OCI-LY7 (cell line): ENCODE measurements around the gene INHBE. TPM values are rescaled to one million over a fixed set of nuclear protein-coding genes. Genes with fewer than 3 reads are reported as not detected.
"Not testable (repeated sequence)": the region's sequence is repeated elsewhere in the genome, so short reads cannot be mapped to it uniquely, and the experiment has no call there.

Source experiments
- BruUV-seq: library from RNA; stranded (reverse); fragments of 400-500 nt; replicated peaks from 2 replicates; lab custom pipeline; 2021; lab: Mats Ljungman, UMichigan
- CTCF ChIA-PET: fragments of 300-600 bp; sonication (Branson Sonifier 250); formaldehyde crosslinking; loops from one replicate; lab custom pipeline; 2022; ENCODE audit warnings: antibody characterized with exemption; ENCODE audit not compliant: unreplicated experiment; lab: Charles Lee
- POLR2A ChIA-PET: fragments of 300-600 bp; sonication (Branson Sonifier 250); formaldehyde crosslinking; loops from one replicate; lab custom pipeline; 2022; ENCODE audit warnings: antibody characterized with exemption; lab: Charles Lee
- DNase-seq: peaks from one replicate; pipeline ENCODE4 v3.0.0-alpha.2; 2015; ENCODE audit warnings: low spot score
- H2AFZ ChIP-seq: fragments of 200-600 bp; sonication (generic), shearing (Covaris generic); 2 replicates; pipeline ENCODE4 v1.6.1; 2014; ENCODE audit warnings: mild to moderate bottlenecking, antibody characterized with exemption, low read length, moderate library complexity
- H3K27ac ChIP-seq: fragments of 200-600 bp; sonication (generic); 2 replicates; pipeline ENCODE4 v1.5.1; 2014; ENCODE audit warnings: mixed run types, low read depth, mild to moderate bottlenecking, moderate library complexity, low read length, inconsistent platforms; ENCODE audit not compliant: poor library complexity, severe bottlenecking
- H3K36me3 ChIP-seq: fragments of 200-600 bp; sonication (generic); 2 replicates; pipeline ENCODE4 v1.6.1; 2014; ENCODE audit warnings: mild to moderate bottlenecking, antibody characterized with exemption, low read length, moderate library complexity, mixed read lengths; ENCODE audit not compliant: insufficient read depth
- H3K4me1 ChIP-seq: fragments of 200-600 bp; sonication (generic); 2 replicates; pipeline ENCODE4 v1.5.1; 2014; ENCODE audit warnings: mild to moderate bottlenecking, low read length; ENCODE audit not compliant: insufficient read depth, poor library complexity, severe bottlenecking
- H3K4me2 ChIP-seq: fragments of 200-600 bp; sonication (generic); 2 replicates; pipeline ENCODE4 v1.6.1; 2014; ENCODE audit warnings: mild to moderate bottlenecking, low read length
- H3K4me3 ChIP-seq: fragments of 200-600 bp; sonication (generic); 2 replicates; pipeline ENCODE4 v1.5.1; 2014; ENCODE audit warnings: mild to moderate bottlenecking, low read depth, low read length; ENCODE audit not compliant: poor library complexity, severe bottlenecking
- H3K79me2 ChIP-seq: fragments of 200-600 bp; sonication (generic); 2 replicates; pipeline ENCODE4 v1.6.1; 2016; ENCODE audit warnings: low read depth, mild to moderate bottlenecking, low read length, moderate library complexity, mixed read lengths; ENCODE audit not compliant: insufficient read depth
- H3K9me2 ChIP-seq: fragments of 200-600 bp; sonication (generic); 2 replicates; pipeline ENCODE4 v1.6.1; 2016; ENCODE audit warnings: mild to moderate bottlenecking, low read length, mixed read lengths; ENCODE audit not compliant: insufficient read depth
- H3K9me3 ChIP-seq: fragments of 200-600 bp; sonication (generic); 2 replicates; pipeline ENCODE4 v1.6.1; 2014; ENCODE audit warnings: mild to moderate bottlenecking, mixed run types, low read length, mixed read lengths
- H4K20me1 ChIP-seq: fragments of 200-600 bp; sonication (generic); 2 replicates; pipeline ENCODE4 v1.6.1; 2014; ENCODE audit warnings: mild to moderate bottlenecking, antibody characterized with exemption, low read length, moderate library complexity, mixed read lengths; ENCODE audit not compliant: insufficient read depth
- CTCF ChIP-seq: fragments of 200-600 bp; sonication (generic); conservative IDR thresholded peaks from 2 replicates; pipeline ENCODE4 v1.5.1; 2014; ENCODE audit warnings: mild to moderate bottlenecking, antibody characterized with exemption, low read length, moderate library complexity, mixed read lengths
- EZH2phosphoT487 ChIP-seq: fragments of 200-600 bp; sonication (generic); IDR thresholded peaks from 2 replicates; pipeline ENCODE4 v1.6.1; 2018; ENCODE audit warnings: low read depth, borderline replicate concordance, mild to moderate bottlenecking, mixed run types, antibody characterized with exemption, low read length, moderate library complexity, mixed read lengths
- intact Hi-C: fragments of 100-400 bp; cut with micrococcal nuclease; formaldehyde crosslinking; loops from one replicate; pipeline ENCODE4 v1.10.0; 2022; ENCODE audit not compliant: unreplicated experiment
- total RNA-seq, 2 experiments: library from RNA; depleted of rRNA in 1 of 2; stranded (reverse); fragments of >200 nt in 1 of 2; shearing (Covaris generic) in 1 of 2; gene quantifications; 2 replicates each; pipeline ENCODE4 v1.2.3, GENCODE V29; 2014 to 2022

Gene INHBE
- total RNA-seq, 2 experiments from 2014 or later: 3.2 to 4.0 TPM

- TF ChIP-seq EZH2phosphoT487 (no peak), CTCF (no peak)
Observed at GRCh38 chr12:57441846-57442427, 13.2 kb upstream of the INHBE start.

GRCh38 chr12:57444337-57444736 lies 10.8 kb upstream of the INHBE start:
- BruUV-seq, H3K9me2 ChIP-seq, H3K36me3 ChIP-seq, H3K9me3 ChIP-seq, H3K27ac ChIP-seq, H3K4me1 ChIP-seq, H4K20me1 ChIP-seq, H3K79me2 ChIP-seq, H3K4me3 ChIP-seq, DNase-seq, H2AFZ ChIP-seq, H3K4me2 ChIP-seq, intact Hi-C loops: not testable (repeated sequence)
- CTCF ChIA-PET: interaction anchor here (0.5 kb wide), 1 partner anchor 11 kb away, joined by 14 read pairs; the partner anchor contains the start of gene INHBE
- POLR2A ChIA-PET: interaction anchor here (1.3 kb wide), 1 partner anchor 11 kb away, joined by 3 read pairs; no protein-coding TSS in a partner anchor

More at GRCh38 chr12:57441846-57442427, 13.2 kb upstream of the INHBE start:
- ChIA-PET CTCF (interaction anchor here (0.9 kb wide), 1 partner anchor 17 kb away, joined by 3 read pairs; no protein-coding TSS in a partner anchor), POLR2A (no interaction called here)
- BruUV-seq: no TSS peak
- H3K4me3 ChIP-seq: no peak overlapping the region
- H4K20me1 ChIP-seq: no peaks in the 10 kb centered on the region
- H3K9me3 ChIP-seq: no peaks in the 10 kb centered on the region
- H3K79me2 ChIP-seq: no peaks in the 10 kb centered on the region
- H2AFZ ChIP-seq: no peak overlapping the region
- H3K36me3 ChIP-seq: no peaks in the 10 kb centered on the region
- H3K4me1 ChIP-seq: no peaks in the 10 kb centered on the region
- intact Hi-C loops: no loop called here
- H3K9me2 ChIP-seq: no peaks in the 10 kb centered on the region
- DNase-seq: no peak
- no peak overlapping the region for H3K4me2 ChIP-seq
- no peak overlapping the region for H3K27ac ChIP-seq

- ChIA-PET POLR2A (interaction anchor here (1.3 kb wide), 1 partner anchor 12 kb away, joined by 3 read pairs; no protein-coding TSS in a partner anchor), CTCF (interaction anchor here (1.4 kb wide), 1 partner anchor 11 kb away, joined by 4 read pairs; the partner anchor contains the start of gene INHBE)
- no peaks in the 10 kb centered on the region for H4K20me1 ChIP-seq
- BruUV-seq: no TSS peak
- H3K4me1 ChIP-seq: no peaks in the 10 kb centered on the region
- H3K79me2 ChIP-seq: no peaks in the 10 kb centered on the region
- no peak for DNase-seq
- intact Hi-C loops: no loop called here
- H3K4me2 ChIP-seq: no peak overlapping the region
- H3K4me3 ChIP-seq: no peak overlapping the region
- no peak overlapping the region for H2AFZ ChIP-seq
- H3K27ac ChIP-seq: no peak overlapping the region
- no peaks in the 10 kb centered on the region for H3K9me3 ChIP-seq
- H3K9me2 ChIP-seq: no peaks in the 10 kb centered on the region
- no peaks in the 10 kb centered on the region for H3K36me3 ChIP-seq
- TF ChIP-seq CTCF (no peak), EZH2phosphoT487 (no peak)
Observed at GRCh38 chr12:57444744-57445143, 10.4 kb upstream of the INHBE start.
